Measurements from ENCODE around the gene ZNF365.

ZNF365 gene

DNA sequence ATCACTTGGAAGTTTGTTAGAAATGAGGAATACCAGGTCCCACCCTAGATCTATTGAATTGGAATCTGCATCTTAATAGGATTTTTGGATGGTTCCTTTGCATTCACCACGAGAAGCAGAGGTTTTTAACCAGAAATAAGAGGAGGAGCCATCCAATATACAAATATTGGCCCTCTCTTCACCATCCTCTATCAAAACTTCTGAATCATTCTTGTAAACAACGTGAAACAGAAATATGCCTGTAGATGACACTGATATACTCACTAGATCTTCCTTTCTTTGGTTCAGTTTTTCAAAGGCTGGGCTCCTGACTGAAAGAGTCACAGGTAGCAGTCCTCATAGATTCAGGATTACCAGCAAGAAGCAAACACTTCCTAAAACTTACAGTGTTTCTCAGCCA, 39.5 kb downstream of the ZNF365 start:
- H3K27ac ChIP-seq (ENCODE audit: low read length): no peak overlapping the region
- no peaks in the 10 kb centered on the region for H3K27me3 ChIP-seq (ENCODE audit: insufficient read depth, low read length, poor library complexity)
- no peak overlapping the region for H3K9ac ChIP-seq (ENCODE audit: low read depth, low read length)
- H3K9me3 ChIP-seq (ENCODE audit: insufficient read depth, low read length, severe bottlenecking): no peaks in the 10 kb centered on the region
- ATAC-seq (ENCODE audit: insufficient read depth, low read depth): no peak
- H2AFZ ChIP-seq (ENCODE audit: low read depth, low read length): no peak overlapping the region
- no peaks in the 10 kb centered on the region for H4K20me1 ChIP-seq (ENCODE audit: insufficient read depth, low read length)
- no peak overlapping the region for H3K4me2 ChIP-seq (ENCODE audit: insufficient read depth, low read length)
- no peaks in the 10 kb centered on the region for H3K4me1 ChIP-seq (ENCODE audit: insufficient read depth, low read length)
- no peak for TF ChIP-seq CTCF (IDR thresholded peaks at IDR 0.05; ENCODE audit: borderline replicate concordance, extremely low read depth, low read length, poor library complexity, severe bottlenecking)
- TF ChIP-seq EZH2 (IDR thresholded peaks at IDR 0.05; ENCODE audit: borderline replicate concordance, low read depth, low read length, severe bottlenecking): no peak
- DNase-seq: no peak
- no peaks in the 10 kb centered on the region for H3K79me2 ChIP-seq (ENCODE audit: insufficient read depth, low read length)
- no peak overlapping the region for H3K4me3 ChIP-seq (ENCODE audit: low read depth in 1 of 2, low read length in 2 of 2)
- no peaks in the 10 kb centered on the region for H3K36me3 ChIP-seq (ENCODE audit: insufficient read depth, low read length)

DNA sequence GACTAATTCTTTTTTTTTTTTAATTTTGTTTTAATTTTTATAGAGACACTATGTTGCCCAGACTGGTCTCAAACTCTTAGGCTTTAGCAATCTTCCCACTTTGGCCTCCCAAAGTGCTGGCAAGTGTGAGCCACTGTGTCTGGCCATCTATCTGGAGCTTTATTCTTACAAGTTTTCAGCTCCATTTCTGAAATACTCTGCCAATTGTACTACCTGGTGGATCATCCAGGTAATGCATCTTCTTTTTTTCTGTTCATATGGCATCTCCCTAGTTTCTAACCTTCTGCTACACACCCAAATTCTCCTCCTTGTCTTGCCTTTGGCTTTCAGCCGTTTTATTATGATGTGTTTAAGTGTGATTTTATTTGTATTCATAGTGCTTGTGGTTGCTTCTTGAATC, 40.2 kb downstream of the ZNF365 start:
- H3K27me3 ChIP-seq (ENCODE audit: insufficient read depth, low read length, poor library complexity): no peaks in the 10 kb centered on the region
- ATAC-seq (ENCODE audit: insufficient read depth, low read depth): no peak
- no peaks in the 10 kb centered on the region for H3K79me2 ChIP-seq (ENCODE audit: insufficient read depth, low read length)
- no peaks in the 10 kb centered on the region for H4K20me1 ChIP-seq (ENCODE audit: insufficient read depth, low read length)
- no peak for DNase-seq
- H3K9me3 ChIP-seq (ENCODE audit: insufficient read depth, low read length, severe bottlenecking): no peaks in the 10 kb centered on the region
- no peak overlapping the region for H3K4me2 ChIP-seq (ENCODE audit: insufficient read depth, low read length)
- no peaks in the 10 kb centered on the region for H3K36me3 ChIP-seq (ENCODE audit: insufficient read depth, low read length)
- no peak overlapping the region for H3K9ac ChIP-seq (ENCODE audit: low read depth, low read length)
- TF ChIP-seq EZH2 (IDR thresholded peaks at IDR 0.05; ENCODE audit: borderline replicate concordance, low read depth, low read length, severe bottlenecking): no peak
- TF ChIP-seq CTCF (IDR thresholded peaks at IDR 0.05; ENCODE audit: borderline replicate concordance, extremely low read depth, low read length, poor library complexity, severe bottlenecking): no peak
- H3K4me3 ChIP-seq (ENCODE audit: low read depth in 1 of 2, low read length in 2 of 2): no peak overlapping the region
- H3K4me1 ChIP-seq (ENCODE audit: insufficient read depth, low read length): no peaks in the 10 kb centered on the region
- H2AFZ ChIP-seq (ENCODE audit: low read depth, low read length): no peak overlapping the region
- no peak overlapping the region for H3K27ac ChIP-seq (ENCODE audit: low read length)

DNA sequence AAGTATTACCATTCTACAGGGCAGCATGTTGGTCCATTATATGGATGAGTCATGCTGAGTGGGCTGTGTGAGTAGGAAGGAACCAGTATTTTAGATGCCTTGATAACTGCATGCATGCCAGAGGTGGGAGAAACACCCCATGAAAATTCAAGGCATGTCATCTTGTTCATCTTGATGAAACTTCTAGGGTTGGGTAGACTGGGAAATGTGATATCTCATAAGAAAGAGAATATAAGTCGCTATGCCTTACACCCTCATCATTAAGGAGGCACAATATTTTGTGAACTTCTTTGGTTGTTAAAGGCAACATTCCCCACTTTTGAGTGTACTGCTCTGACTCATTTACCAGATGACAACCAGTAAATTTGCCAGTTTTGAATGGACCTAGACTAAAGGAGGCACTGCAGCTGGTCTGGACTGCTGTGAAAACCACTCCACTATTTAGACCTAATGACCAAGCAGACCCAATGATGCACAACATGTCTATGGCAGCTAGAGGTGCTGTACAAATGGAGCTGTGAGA, 48.0 kb downstream of the ZNF365 start:
- DNase-seq (no peak), ATAC-seq (ENCODE audit: insufficient read depth, low read depth) (no peak)
- H3K4me2 ChIP-seq (ENCODE audit: insufficient read depth, low read length): no peak overlapping the region
- no peak overlapping the region for H3K9ac ChIP-seq (ENCODE audit: low read depth, low read length)
- H3K36me3 ChIP-seq (ENCODE audit: insufficient read depth, low read length): no peaks in the 10 kb centered on the region
- no peaks in the 10 kb centered on the region for H4K20me1 ChIP-seq (ENCODE audit: insufficient read depth, low read length)
- H3K9me3 ChIP-seq (ENCODE audit: insufficient read depth, low read length, severe bottlenecking): no peaks in the 10 kb centered on the region
- no peak overlapping the region for H3K27ac ChIP-seq (ENCODE audit: low read length)
- no peaks in the 10 kb centered on the region for H3K4me1 ChIP-seq (ENCODE audit: insufficient read depth, low read length)
- H2AFZ ChIP-seq (ENCODE audit: low read depth, low read length): no peak overlapping the region
- TF ChIP-seq EZH2 (IDR thresholded peaks at IDR 0.05; ENCODE audit: borderline replicate concordance, low read depth, low read length, severe bottlenecking): no peak
- no peak for TF ChIP-seq CTCF (IDR thresholded peaks at IDR 0.05; ENCODE audit: borderline replicate concordance, extremely low read depth, low read length, poor library complexity, severe bottlenecking)
- H3K4me3 ChIP-seq (ENCODE audit: low read depth in 1 of 2, low read length in 2 of 2): no peak overlapping the region
- H3K79me2 ChIP-seq (ENCODE audit: insufficient read depth, low read length): no peaks in the 10 kb centered on the region
- no peaks in the 10 kb centered on the region for H3K27me3 ChIP-seq (ENCODE audit: insufficient read depth, low read length, poor library complexity)

DNA sequence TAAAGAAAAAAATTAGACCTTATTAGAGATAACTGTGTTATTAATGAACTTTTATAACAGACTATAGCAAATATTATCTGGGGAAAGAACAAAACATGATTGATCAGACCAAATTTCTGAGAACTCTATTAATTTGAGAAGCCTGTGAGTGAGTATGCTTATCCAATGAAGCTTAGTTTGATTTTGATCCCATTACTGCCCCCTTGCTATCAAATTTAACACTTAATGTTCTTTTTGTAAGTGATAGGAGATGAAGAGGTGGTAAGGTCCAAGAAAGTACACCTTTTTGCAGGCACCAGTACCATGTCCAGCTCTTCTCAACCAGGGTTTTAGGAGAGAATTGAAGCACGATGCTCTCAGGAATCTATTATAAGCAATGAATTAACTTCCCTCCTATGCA, 49.9 kb downstream of the ZNF365 start:
- H3K4me3 ChIP-seq (ENCODE audit: low read depth in 1 of 2, low read length in 2 of 2): no peak overlapping the region
- no peaks in the 10 kb centered on the region for H3K79me2 ChIP-seq (ENCODE audit: insufficient read depth, low read length)
- no peaks in the 10 kb centered on the region for H3K4me1 ChIP-seq (ENCODE audit: insufficient read depth, low read length)
- no peak overlapping the region for H3K27ac ChIP-seq (ENCODE audit: low read length)
- TF ChIP-seq CTCF (IDR thresholded peaks at IDR 0.05; ENCODE audit: borderline replicate concordance, extremely low read depth, low read length, poor library complexity, severe bottlenecking): no peak
- no peak for TF ChIP-seq EZH2 (IDR thresholded peaks at IDR 0.05; ENCODE audit: borderline replicate concordance, low read depth, low read length, severe bottlenecking)
- no peaks in the 10 kb centered on the region for H4K20me1 ChIP-seq (ENCODE audit: insufficient read depth, low read length)
- DNase-seq (no peak), ATAC-seq (ENCODE audit: insufficient read depth, low read depth) (no peak)
- no peak overlapping the region for H3K9ac ChIP-seq (ENCODE audit: low read depth, low read length)
- H2AFZ ChIP-seq (ENCODE audit: low read depth, low read length): no peak overlapping the region
- H3K27me3 ChIP-seq (ENCODE audit: insufficient read depth, low read length, poor library complexity): no peaks in the 10 kb centered on the region
- H3K9me3 ChIP-seq (ENCODE audit: insufficient read depth, low read length, severe bottlenecking): no peaks in the 10 kb centered on the region
- no peak overlapping the region for H3K4me2 ChIP-seq (ENCODE audit: insufficient read depth, low read length)
- no peaks in the 10 kb centered on the region for H3K36me3 ChIP-seq (ENCODE audit: insufficient read depth, low read length)

Data from DND-41 (cell line).